Stimulated activated CD8-positive, alpha-beta memory T cell treated with anti-CD3 and anti-CD28 coated beads, Interleukin-12 subunit alpha, Interleukin-12 subunit beta, amount 100 ng/mL, for 1 hour (primary cell): ENCODE results near the gene EFNA3.

Experiments
- DNase-seq: peaks from one replicate; pipeline ENCODE4 v3.0.0-alpha.2; 2020; ENCODE audit warnings: low read depth

EFNA3 gene

GRCh38 chr1:155133799-155134281 lies 55.2 kb downstream of the EFNA3 start:
- no peak for DNase-seq

GRCh38 chr1:155134322-155134721 lies 55.7 kb downstream of the EFNA3 start:
- no peak for DNase-seq

GRCh38 chr1:155134880-155135414 lies 56.3 kb downstream of the EFNA3 start:
- no peak for DNase-seq

- peak; percentile 84 for DNase-seq
Measured at GRCh38 chr1:155135415-155136028, 56.9 kb downstream of the EFNA3 start, which contains the start of gene SLC50A1. TSS of gene SLC50A1 (plus strand) at chr1:155135852. CDS start at chr1:155135912, 60 bp downstream.

- DNase-seq, result no peak
Measured at GRCh38 chr1:155136748-155137147, 58.1 kb downstream of the EFNA3 start.
